Keratinocyte (primary cell): ENCODE data around the gene NKD1. TPM values are rescaled to one million over a fixed set of nuclear protein-coding genes. Genes with fewer than 3 reads are reported as not detected.

Source experiments
- DNase-seq: peaks from one replicate; pipeline ENCODE4 v3.0.0-alpha.2; 2011; ENCODE audit warnings: low read depth, missing footprints, low spot score
- FAIRE-seq: peaks from 2 replicates; lab custom pipeline; 2011; peaks lifted over from hg19 to GRCh38; lab: Jason Lieb, UNC
- H2AFZ ChIP-seq: 2 replicates; pipeline ENCODE4 v1.6.0; 2012; ENCODE audit warnings: low read length, control low read depth, inconsistent platforms; ENCODE audit not compliant: control insufficient read depth
- H3K27ac ChIP-seq: 2 replicates; pipeline ENCODE4 v1.5.1; 2011; ENCODE audit warnings: low read length; ENCODE audit not compliant: control insufficient read depth, insufficient read depth
- H3K27me3 ChIP-seq: 3 replicates; pipeline ENCODE4 v1.6.0; 2011; ENCODE audit warnings: low read length; ENCODE audit not compliant: control insufficient read depth, insufficient read depth; ENCODE audit errors: extremely low read depth
- H3K36me3 ChIP-seq, 2 experiments: 2 replicates in 1 of 2; 3 replicates in 1 of 2; pipeline ENCODE4 v1.5.1; 2011; ENCODE audit warnings: low read length in 2 of 2, mild to moderate bottlenecking in 1 of 2; ENCODE audit not compliant: control insufficient read depth in 2 of 2, insufficient read depth in 2 of 2; ENCODE audit errors: extremely low read depth in 1 of 2
- H3K4me1 ChIP-seq: 3 replicates; pipeline ENCODE4 v1.5.1; 2011; ENCODE audit warnings: low read length; ENCODE audit not compliant: control insufficient read depth, insufficient read depth; ENCODE audit errors: extremely low read depth
- H3K4me2 ChIP-seq: 3 replicates; pipeline ENCODE4 v1.6.0; 2011; ENCODE audit warnings: low read depth, low read length; ENCODE audit not compliant: control insufficient read depth, insufficient read depth; ENCODE audit errors: extremely low read depth
- H3K4me3 ChIP-seq, 3 experiments: fragments of 200-600 bp in 1 of 3; sonication (generic) in 1 of 3; 2 replicates in 2 of 3; 3 replicates in 1 of 3; pipeline ENCODE4 v1.5.1; 2011 to 2016; ENCODE audit warnings: low read length in 3 of 3, mild to moderate bottlenecking in 3 of 3, control low read depth in 2 of 3, inconsistent platforms in 1 of 3, low read depth in 1 of 3, mixed read lengths in 1 of 3, mixed run types in 1 of 3, moderate library complexity in 1 of 3; ENCODE audit not compliant: control insufficient read depth in 2 of 3, insufficient read depth in 2 of 3; ENCODE audit errors: extremely low read depth in 1 of 3
- H3K79me2 ChIP-seq: 2 replicates; pipeline ENCODE4 v1.6.0; 2012; ENCODE audit warnings: low read length; ENCODE audit not compliant: control insufficient read depth, insufficient read depth
- H3K9ac ChIP-seq: 3 replicates; pipeline ENCODE4 v1.6.0; 2011; ENCODE audit warnings: low read length; ENCODE audit not compliant: control insufficient read depth, insufficient read depth; ENCODE audit errors: extremely low read depth
- H3K9me1 ChIP-seq: 3 replicates; pipeline ENCODE4 v1.6.0; 2011; ENCODE audit warnings: low read length; ENCODE audit not compliant: control insufficient read depth, insufficient read depth; ENCODE audit errors: extremely low read depth
- H3K9me3 ChIP-seq: 2 replicates; pipeline ENCODE4 v1.5.1; 2012; ENCODE audit warnings: low read depth, low read length; ENCODE audit not compliant: control insufficient read depth
- H4K20me1 ChIP-seq: 3 replicates; pipeline ENCODE4 v1.6.0; 2011; ENCODE audit warnings: low read length; ENCODE audit not compliant: control insufficient read depth, insufficient read depth; ENCODE audit errors: extremely low read depth
- CTCF ChIP-seq, 3 experiments: IDR thresholded peaks in 1 of 3; conservative IDR thresholded peaks in 1 of 3; optimal IDR thresholded peaks in 1 of 3; 2 replicates in 2 of 3; 3 replicates in 1 of 3; pipeline versions ENCODE3 to v1.5.1; 2011; ENCODE audit warnings: low read length in 3 of 3, mild to moderate bottlenecking in 3 of 3, moderate library complexity in 2 of 3, control low read depth in 1 of 3, inconsistent platforms in 1 of 3; ENCODE audit not compliant: insufficient read depth in 2 of 3; ENCODE audit errors: extremely low read depth in 1 of 3
- EZH2 ChIP-seq: IDR thresholded peaks from one replicate; pipeline ENCODE4 v1.6.1; 2012; ENCODE audit warnings: inconsistent platforms, mild to moderate bottlenecking, low read length, moderate library complexity
- dilution Hi-C: fragments of 300-500 bp; cut with MboI; formaldehyde crosslinking; loops from one replicate; pipeline ENCODE4 v1.7.0; 2020; ENCODE audit warnings: low sequenced_read_pairs; ENCODE audit not compliant: extremely low pct_ligation_motif_present
- polyA plus RNA-seq, 5 experiments: library from polyadenylated mRNA; depleted of rRNA in 3 of 5; stranded (reverse) in 3 of 5; stranded (forward) in 1 of 5; unstranded in 1 of 5; fragments of >200 nt; gene quantifications; 1 replicate in 1 of 5; 2 replicates in 3 of 5; 3 replicates in 1 of 5; pipeline versions ENCODE4 v1.2.1 to v1.2.3, GENCODE V29; 2011 to 2012; ENCODE audit warnings: missing spikeins in 2 of 5, low read depth in 1 of 5, low replicate concordance in 1 of 5

NKD1 gene
- polyA plus RNA-seq, 1 donor (not counting 4 experiments of a cell fraction or from before 2014, with no cell fraction given) = 0.62 TPM

- no peaks in the 10 kb centered on the region for H3K79me2 ChIP-seq
- dilution Hi-C loops = no loop called here
- H3K36me3 ChIP-seq = no peaks in the 10 kb centered on the region
- TF ChIP-seq CTCF (optimal IDR thresholded peaks at IDR 0.05 in 1 of 3, IDR thresholded peaks at IDR 0.05 in 1 of 3, conservative IDR thresholded peaks at IDR 0.05 in 1 of 3; ENCODE audit: extremely low read depth in 1 of 3, insufficient read depth in 2 of 3, low read length in 3 of 3) = no peak
- TF ChIP-seq EZH2 = no peak
- DNase-seq (no peak), FAIRE-seq (no peak)
- H3K9ac ChIP-seq = no peak overlapping the region
- H3K9me1 ChIP-seq = no peaks in the 10 kb centered on the region
- no peaks in the 10 kb centered on the region for H3K4me1 ChIP-seq
- no peak overlapping the region for H3K27ac ChIP-seq
- H3K4me2 ChIP-seq = no peak overlapping the region
- H3K9me3 ChIP-seq = no peaks in the 10 kb centered on the region
- no peak overlapping the region for H3K4me3 ChIP-seq
- H3K27me3 ChIP-seq = peaks cover 16% of the 10 kb centered on the region
- no peak overlapping the region for H2AFZ ChIP-seq
- no peaks in the 10 kb centered on the region for H4K20me1 ChIP-seq
Observed at GRCh38 chr16:50520451-50521245, 27.5 kb upstream of the NKD1 start.

GRCh38 chr16:50521246-50521900 lies 26.8 kb upstream of the NKD1 start:
- H3K4me3 ChIP-seq = no peak overlapping the region
- H3K27me3 ChIP-seq = peaks cover 16% of the 10 kb centered on the region

More at GRCh38 chr16:50521246-50521900, 26.8 kb upstream of the NKD1 start:
- no peaks in the 10 kb centered on the region for H3K9me3 ChIP-seq
- no peak overlapping the region for H3K9ac ChIP-seq
- H3K79me2 ChIP-seq = no peaks in the 10 kb centered on the region
- TF ChIP-seq CTCF (optimal IDR thresholded peaks at IDR 0.05 in 1 of 3, IDR thresholded peaks at IDR 0.05 in 1 of 3, conservative IDR thresholded peaks at IDR 0.05 in 1 of 3; ENCODE audit: extremely low read depth in 1 of 3, insufficient read depth in 2 of 3, low read length in 3 of 3) (no peak), EZH2 (no peak)
- DNase-seq = no peak
- no peaks in the 10 kb centered on the region for H4K20me1 ChIP-seq
- dilution Hi-C loops = no loop called here
- H3K27ac ChIP-seq = no peak overlapping the region
- H2AFZ ChIP-seq = no peak overlapping the region
- H3K4me1 ChIP-seq = no peaks in the 10 kb centered on the region
- no peak for FAIRE-seq
- no peak overlapping the region for H3K4me2 ChIP-seq
- no peaks in the 10 kb centered on the region for H3K9me1 ChIP-seq
- no peaks in the 10 kb centered on the region for H3K36me3 ChIP-seq
